Tibial nerve (tissue), 4 donors: ENCODE measurements around the gene TCF4. TPM values are rescaled to one million over a fixed set of nuclear protein-coding genes. Genes with fewer than 3 reads are reported as not detected.

Experiments used
- DNase-seq, 2 donors: peaks; one replicate each; pipeline ENCODE4 v3.0.0-alpha.2; 2019; ENCODE audit warnings: low spot score in 2 of 2
- H3K27ac ChIP-seq, 4 donors: fragments of 200-600 bp; sonication (generic) in 3 of 4; one replicate each; pipeline ENCODE4 v1.5.1; 2017 to 2019; ENCODE audit warnings: mild to moderate bottlenecking in 1 of 4
- H3K27me3 ChIP-seq, 2 donors: fragments of 200-600 bp; sonication (generic) in 1 of 2; one replicate each; pipeline versions ENCODE4 v1.5.1 to v1.6.0; 2017 to 2019
- H3K36me3 ChIP-seq, 3 donors: fragments of 200-600 bp; sonication (generic); one replicate each; pipeline ENCODE4 v1.5.1; 2018 to 2019
- H3K4me1 ChIP-seq, 4 donors: fragments of 200-600 bp; sonication (generic) in 3 of 4; one replicate each; pipeline ENCODE4 v1.5.1; 2017 to 2019
- H3K4me3 ChIP-seq, 4 donors: fragments of 200-600 bp; sonication (generic) in 3 of 4; one replicate each; pipeline ENCODE4 v1.5.1; 2017 to 2019; ENCODE audit warnings: mild to moderate bottlenecking in 1 of 4, moderate library complexity in 1 of 4
- H3K9me3 ChIP-seq, 4 donors: fragments of 200-600 bp; sonication (generic) in 3 of 4; one replicate each; pipeline ENCODE4 v1.5.1; 2017 to 2019
- CTCF ChIP-seq, 5 experiments: fragments of 200-600 bp in 3 of 5; fragments of 450-650 bp in 2 of 5; sonication (generic) in 3 of 5; IDR thresholded peaks; one replicate each; pipeline ENCODE4 v1.5.1; 2016 to 2019; ENCODE audit warnings: antibody characterized with exemption in 5 of 5, mild to moderate bottlenecking in 3 of 5, moderate library complexity in 2 of 5
- EP300 ChIP-seq, 2 donors: sonication (generic); formaldehyde crosslinking; IDR thresholded peaks; one replicate each; pipeline ENCODE4 v1.6.1; 2017; ENCODE audit warnings: antibody characterized with exemption in 2 of 2, mild to moderate bottlenecking in 1 of 2
- POLR2A ChIP-seq, 2 donors: fragments of 450-650 bp; IDR thresholded peaks; one replicate each; pipeline ENCODE4 v1.6.1; 2017; ENCODE audit warnings: antibody characterized with exemption in 2 of 2, mild to moderate bottlenecking in 2 of 2, moderate library complexity in 2 of 2
- WGBS, 2 donors: methylation state at CpG; one replicate each; pipeline ENCODE4 v1.1.5; 2018; 5-methylcytosine and 5-hydroxymethylcytosine counted together
- total RNA-seq, 4 donors: library from RNA; depleted of rRNA; stranded (reverse); fragments of >200 nt; gene quantifications; one replicate each; pipeline ENCODE4 v1.1.0, GENCODE V29; 2016

The TCF4 gene
- total RNA-seq, 4 donors from 2014 or later = 100 to 157 (median 114) TPM

DNA sequence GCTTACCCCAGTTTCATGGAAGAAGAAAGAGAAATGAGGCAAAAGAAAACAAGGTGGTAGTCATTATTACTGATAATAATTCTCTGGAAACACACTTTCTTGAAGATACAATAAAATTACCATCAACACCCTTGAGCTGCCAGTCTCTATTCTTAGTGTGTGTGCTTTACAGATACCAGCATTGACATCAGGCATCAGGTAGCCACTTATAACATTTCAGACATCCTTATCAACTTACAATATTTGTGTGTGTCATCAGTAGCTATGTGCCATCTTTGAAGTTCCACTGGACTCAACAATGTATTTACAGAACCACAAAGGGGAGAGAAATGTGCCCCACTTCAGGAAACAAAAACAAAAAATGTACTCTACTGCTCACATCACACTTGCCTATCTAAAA lies 62.1 kb downstream of the TCF4 start:
- TF ChIP-seq CTCF (IDR thresholded peaks at IDR 0.05) (no peak), POLR2A (IDR thresholded peaks at IDR 0.05) (no peak), EP300 (IDR thresholded peaks at IDR 0.05) (no peak)
- no peak overlapping the region for H3K4me3 ChIP-seq
- no peaks in the 10 kb centered on the region for H3K4me1 ChIP-seq
- no peaks in the 10 kb centered on the region for H3K9me3 ChIP-seq
- DNase-seq = no peak
- H3K27me3 ChIP-seq = no peaks in the 10 kb centered on the region
- H3K36me3 ChIP-seq = no peaks in the 10 kb centered on the region
- H3K27ac ChIP-seq = no peak overlapping the region

DNA sequence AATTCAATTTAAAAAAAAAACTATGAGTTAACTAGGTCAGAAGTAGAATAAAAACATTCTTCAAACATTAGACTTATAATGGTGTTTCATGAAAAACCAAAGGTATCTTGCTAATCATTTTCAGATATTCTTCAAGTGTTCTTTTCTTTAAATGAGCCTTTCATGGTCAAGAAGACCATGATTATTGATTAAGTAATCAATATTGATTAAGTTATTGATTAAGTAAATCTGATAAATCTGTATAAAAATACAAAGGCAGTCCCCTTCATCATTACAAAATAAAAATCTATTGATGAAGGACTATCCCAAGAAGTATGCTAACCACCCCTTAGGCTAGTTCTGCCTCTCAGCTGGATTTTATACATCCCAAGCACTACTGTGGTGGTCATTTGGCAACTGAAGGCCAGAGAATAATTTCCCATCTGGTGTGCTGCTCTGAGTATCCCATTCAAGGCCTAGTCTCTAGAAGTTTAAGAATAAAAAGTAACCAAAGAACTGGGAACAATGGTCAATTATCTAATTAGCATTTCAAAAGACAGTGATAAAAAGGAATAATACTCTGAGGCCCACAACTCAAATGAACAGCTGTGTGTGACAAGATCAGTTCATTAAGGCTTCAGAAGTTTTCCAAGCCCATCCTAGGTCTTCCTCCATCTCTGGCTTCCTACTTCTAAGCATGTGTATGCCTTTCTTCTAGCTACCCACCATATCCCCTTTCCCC lies 63.5 kb downstream of the TCF4 start:
- no peaks in the 10 kb centered on the region for H3K27me3 ChIP-seq
- no peaks in the 10 kb centered on the region for H3K36me3 ChIP-seq
- H3K27ac ChIP-seq = no peak overlapping the region
- no peak for TF ChIP-seq CTCF (IDR thresholded peaks at IDR 0.05)
- no peak for TF ChIP-seq POLR2A (IDR thresholded peaks at IDR 0.05)
- TF ChIP-seq EP300 (IDR thresholded peaks at IDR 0.05) = no peak
- H3K9me3 ChIP-seq = no peaks in the 10 kb centered on the region
- no peak for DNase-seq
- H3K4me3 ChIP-seq = no peak overlapping the region
- H3K4me1 ChIP-seq = no peaks in the 10 kb centered on the region

DNA sequence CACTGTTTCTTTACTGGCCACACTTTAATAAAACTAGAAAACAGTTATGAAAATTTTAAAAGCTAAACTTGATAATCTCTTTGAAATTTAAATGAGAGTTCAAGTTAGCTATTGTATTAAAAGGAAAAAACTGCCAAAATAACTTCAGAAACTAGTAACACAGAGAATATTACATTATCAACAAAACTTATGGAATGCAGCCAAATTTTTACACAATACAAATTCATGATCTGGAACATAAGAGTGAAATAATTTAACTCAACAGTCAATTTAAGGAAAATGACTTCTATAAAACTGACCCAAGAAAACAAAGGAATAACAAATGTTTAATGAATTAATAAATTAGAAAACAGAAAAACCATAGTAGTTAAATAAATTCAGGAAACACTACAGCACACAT lies 65.0 kb downstream of the TCF4 start:
- no peak for TF ChIP-seq CTCF (IDR thresholded peaks at IDR 0.05)
- TF ChIP-seq EP300 (IDR thresholded peaks at IDR 0.05) = no peak
- TF ChIP-seq POLR2A (IDR thresholded peaks at IDR 0.05) = no peak
- no peaks in the 10 kb centered on the region for H3K27me3 ChIP-seq
- H3K4me3 ChIP-seq = no peak overlapping the region
- H3K36me3 ChIP-seq = no peaks in the 10 kb centered on the region
- H3K4me1 ChIP-seq = no peaks in the 10 kb centered on the region
- no peaks in the 10 kb centered on the region for H3K9me3 ChIP-seq
- H3K27ac ChIP-seq = no peak overlapping the region
- DNase-seq = no peak

DNA sequence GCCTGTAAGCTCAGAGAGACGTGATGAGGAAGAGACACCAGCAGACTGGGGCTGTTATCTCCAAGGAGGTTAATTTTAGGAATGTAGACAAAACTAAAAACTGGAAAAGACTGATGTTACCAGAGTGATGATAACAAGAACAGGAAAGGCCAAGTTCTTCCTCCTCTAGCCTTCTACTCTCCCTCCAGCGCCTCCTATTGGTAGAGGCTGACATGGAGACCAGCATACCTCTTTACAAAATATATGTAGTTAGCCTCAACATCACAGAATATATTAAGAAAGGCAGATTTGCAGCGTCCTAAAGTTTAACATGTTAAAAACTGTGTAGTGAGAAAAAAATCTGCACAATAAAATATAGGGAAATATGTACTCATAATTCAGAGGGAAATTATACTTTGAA lies 66.0 kb downstream of the TCF4 start:
- Histone ChIP-seq H3K27ac (no peak overlapping the region), H3K4me3 (no peak overlapping the region), H3K4me1 (no peaks in the 10 kb centered on the region), H3K9me3 (no peaks in the 10 kb centered on the region), H3K36me3 (no peaks in the 10 kb centered on the region), H3K27me3 (no peaks in the 10 kb centered on the region)
- 64 to 67% methylated on average over 3 of the region's 3 CpGs for WGBS, 2 donors
- DNase-seq = no peak
- TF ChIP-seq POLR2A (IDR thresholded peaks at IDR 0.05) = no peak
- TF ChIP-seq CTCF (IDR thresholded peaks at IDR 0.05) = peak in 2 of 5 experiments; percentile 10 to 20
- no peak for TF ChIP-seq EP300 (IDR thresholded peaks at IDR 0.05)

- no peak for DNase-seq
Observed at GRCh38 chr18:55517055-55517454, 70.9 kb downstream of the TCF4 start.

More at GRCh38 chr18:55517055-55517454, 70.9 kb downstream of the TCF4 start:
- Histone ChIP-seq H3K9me3 (no peaks in the 10 kb centered on the region), H3K36me3 (no peaks in the 10 kb centered on the region), H3K4me1 (peaks cover 0 to 5% (median 0%) of the 10 kb centered on the region in 4 donors), H3K27me3 (no peaks in the 10 kb centered on the region), H3K4me3 (no peak overlapping the region), H3K27ac (no peak overlapping the region)
- 97 to 99% methylated on average over 4 of the region's 4 CpGs for WGBS, 2 donors
- TF ChIP-seq POLR2A (IDR thresholded peaks at IDR 0.05) (no peak), CTCF (IDR thresholded peaks at IDR 0.05) (no peak), EP300 (IDR thresholded peaks at IDR 0.05) (no peak)
